Heart left ventricle (tissue), 13 donors: ENCODE data around the gene OR6B1.

Experiments
- CTCF ChIP-seq, 12 donors: fragments of 200-600 bp; sonication (generic) in 4 of 12; IDR thresholded peaks; one replicate each; pipeline versions ENCODE4 v1.5.0 to v1.8.0; 2018 to 2022; ENCODE audit warnings: antibody characterized with exemption in 12 of 12, mild to moderate bottlenecking in 5 of 12
- POLR2A ChIP-seq, 2 donors: fragments of 450-650 bp; IDR thresholded peaks; one replicate each; pipeline ENCODE4 v1.6.1; 2017; ENCODE audit warnings: antibody characterized with exemption in 2 of 2, mild to moderate bottlenecking in 2 of 2, moderate library complexity in 2 of 2
- donor health status: ischemic (EF 13 %, LVEDD 7.1; RV severe dilation, severe dysfunction).
- donor health status: DM: no; HTN: yes; CAD: no.
- donor health status: DM: no; HTN: no; CAD: no.
- donor health status: ischemic (EF 25% LVEDD 6.9; RV normal size, moderate dysfunction).
- donor health status: ischemic (EF 25% LVEDD 5.7; RV mildly dilated, moderate dysfunction).
- donor health status: ischemic (EF 35%, LVEDD 5.7; RV mildly dilated, moderate dysfunction).
- donor health status: nonischemic (EF 11% LVEDD 7.7; RV severe dilation, severe dysfunction).
- donor health status: DM: yes; HTN: yes; CAD: no.
- donor health status: PGD.
- donor health status: ischemic (EF 29% LVEDD 5.4; RV normal size, mild dysfunction).
- donor health status: nonischemic (EF 23%, LVEDD 6.1; RV moderate dilation, normal function).

DNA sequence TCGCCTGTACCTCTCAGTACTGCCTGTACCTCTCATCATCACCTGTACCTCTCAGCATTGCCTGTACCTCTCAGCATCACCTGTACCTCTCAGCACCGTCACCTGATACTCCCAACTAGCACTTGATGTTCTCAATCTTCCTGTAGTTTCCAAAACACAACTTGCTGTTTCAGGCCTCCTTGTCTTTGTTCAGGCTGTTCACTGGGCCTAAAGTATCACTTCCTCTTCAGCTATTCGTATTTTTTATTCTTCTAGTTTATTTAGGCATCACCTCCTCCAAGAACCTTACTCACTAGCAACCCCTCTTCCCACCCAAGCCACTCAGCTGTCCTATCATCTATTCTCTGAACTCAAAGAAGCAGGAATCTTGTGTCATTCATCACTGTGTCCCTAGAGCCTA, 24.1 kb downstream of the OR6B1 start:
- TF ChIP-seq CTCF (IDR thresholded peaks at IDR 0.05) (no peak), POLR2A (IDR thresholded peaks at IDR 0.05) (no peak)
